GM12873 (cell line): ENCODE results near the gene WWOX.

Source experiments
- TF ChIP-seq, protein P1 (sequence below): IDR thresholded peaks from 2 replicates; pipeline ENCODE4 v1.5.1; 2012; ENCODE audit warnings: low read depth, mild to moderate bottlenecking, moderate library complexity, low read length, control low read depth; ENCODE audit not compliant: insufficient read depth; ENCODE audit errors: missing control alignments

WWOX gene

GRCh38 chr16:79257953-79258490 lies 1158.6 kb downstream of the WWOX start:
- TF ChIP-seq, protein P1, sequence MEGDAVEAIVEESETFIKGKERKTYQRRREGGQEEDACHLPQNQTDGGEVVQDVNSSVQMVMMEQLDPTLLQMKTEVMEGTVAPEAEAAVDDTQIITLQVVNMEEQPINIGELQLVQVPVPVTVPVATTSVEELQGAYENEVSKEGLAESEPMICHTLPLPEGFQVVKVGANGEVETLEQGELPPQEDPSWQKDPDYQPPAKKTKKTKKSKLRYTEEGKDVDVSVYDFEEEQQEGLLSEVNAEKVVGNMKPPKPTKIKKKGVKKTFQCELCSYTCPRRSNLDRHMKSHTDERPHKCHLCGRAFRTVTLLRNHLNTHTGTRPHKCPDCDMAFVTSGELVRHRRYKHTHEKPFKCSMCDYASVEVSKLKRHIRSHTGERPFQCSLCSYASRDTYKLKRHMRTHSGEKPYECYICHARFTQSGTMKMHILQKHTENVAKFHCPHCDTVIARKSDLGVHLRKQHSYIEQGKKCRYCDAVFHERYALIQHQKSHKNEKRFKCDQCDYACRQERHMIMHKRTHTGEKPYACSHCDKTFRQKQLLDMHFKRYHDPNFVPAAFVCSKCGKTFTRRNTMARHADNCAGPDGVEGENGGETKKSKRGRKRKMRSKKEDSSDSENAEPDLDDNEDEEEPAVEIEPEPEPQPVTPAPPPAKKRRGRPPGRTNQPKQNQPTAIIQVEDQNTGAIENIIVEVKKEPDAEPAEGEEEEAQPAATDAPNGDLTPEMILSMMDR: no peak

DNA sequence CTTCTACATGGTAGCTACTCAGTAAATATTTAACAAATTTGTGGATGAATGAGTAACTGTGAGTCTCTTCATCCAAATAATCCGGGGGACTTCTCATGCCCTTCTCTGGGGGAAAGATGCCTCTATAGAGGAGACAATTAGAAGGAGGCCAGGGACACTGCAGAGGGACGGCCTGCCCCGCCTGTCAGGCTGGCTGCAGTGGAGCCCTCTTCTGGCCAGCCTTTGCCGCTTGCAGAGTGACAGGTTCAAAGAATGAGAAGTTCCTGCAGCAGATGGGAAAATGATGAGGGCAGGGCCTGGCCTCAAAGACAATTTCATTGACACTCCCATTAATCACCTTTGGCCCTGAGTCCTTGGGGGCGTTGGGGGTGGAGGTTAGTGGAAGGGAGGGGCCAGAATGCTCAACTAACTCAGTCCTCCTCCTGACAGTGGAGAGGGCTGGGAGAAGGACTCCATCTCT lies 1162.1 kb downstream of the WWOX start:
- TF ChIP-seq, protein P1: peak; percentile 56

GRCh38 chr16:79261944-79262552 lies 1162.6 kb downstream of the WWOX start:
- TF ChIP-seq, protein P1: no peak
